ENCODE data around the gene NOTCH1.

- TF ChIP-seq CTCF (IDR thresholded peaks at IDR 0.05; ENCODE audit: borderline replicate concordance, extremely low read depth, low read length, poor library complexity, severe bottlenecking) (no peak), EZH2 (IDR thresholded peaks at IDR 0.05; ENCODE audit: borderline replicate concordance, low read depth, low read length, severe bottlenecking) (no peak)
Measured at GRCh38 chr9:136472640-136473353, 73.1 kb downstream of the NOTCH1 start.

Data from DND-41 (cell line).